ENCODE measurements around the gene TSHR.

Gene TSHR

GRCh38 chr14:81193924-81194633 is 238.7 kb downstream of the TSHR start:
- DNase-seq = no peak
